ENCODE measurements around the gene TIGD3. TPM values are rescaled to one million over a fixed set of nuclear protein-coding genes. Genes with fewer than 3 reads are reported as not detected.
A peak's percentile ranks its signal among the peaks of the same experiment; 100 is the strongest.

Gene TIGD3
- total RNA-seq, 2 donors from 2014 or later, result 0.22 TPM; not detected in 1

GRCh38 chr11:65379698-65380459 lies 25.3 kb downstream of the TIGD3 start:
- no peak for DNase-seq (ENCODE audit: low spot score)
- Histone ChIP-seq H3K4me3 (no peak overlapping the region), H3K4me1 (peaks cover 0 to 45% of the 10 kb centered on the region in 2 donors), H3K27me3 (no peaks in the 10 kb centered on the region), H3K9me3 (no peaks in the 10 kb centered on the region), H3K36me3 (no peaks in the 10 kb centered on the region), H3K27ac (peak overlapping the region; percentile 98)
- TF ChIP-seq CTCF (IDR thresholded peaks at IDR 0.05), result no peak

- no peak for DNase-seq (ENCODE audit: low spot score)
- Histone ChIP-seq H3K27me3 (no peaks in the 10 kb centered on the region), H3K27ac (peak overlapping the region; percentile 98), H3K4me1 (peaks cover 0 to 51% of the 10 kb centered on the region in 2 donors), H3K4me3 (no peak overlapping the region), H3K9me3 (no peaks in the 10 kb centered on the region), H3K36me3 (no peaks in the 10 kb centered on the region)
- TF ChIP-seq CTCF (IDR thresholded peaks at IDR 0.05), result no peak
These were observed 26.0 kb downstream of the TIGD3 start for GRCh38 chr11:65380460-65381119.

- TF ChIP-seq CTCF (IDR thresholded peaks at IDR 0.05), result no peak
- H3K4me1 ChIP-seq, result peaks cover 0 to 58% of the 10 kb centered on the region in 2 donors
- peak overlapping the region; percentile 33 to 52 for H3K4me3 ChIP-seq
- no peaks in the 10 kb centered on the region for H3K36me3 ChIP-seq
- H3K9me3 ChIP-seq, result no peaks in the 10 kb centered on the region
- DNase-seq (ENCODE audit: low spot score), result peak; percentile 70
- H3K27me3 ChIP-seq, result no peaks in the 10 kb centered on the region
- peak overlapping the region; percentile 98 for H3K27ac ChIP-seq
These were observed 27.1 kb downstream of the TIGD3 start for GRCh38 chr11:65381716-65382032.

GRCh38 chr11:65382033-65382803 lies 27.7 kb downstream of the TIGD3 start, which contains the start of gene SLC25A45:
Gene SLC25A45 (minus strand): TSS chr11:65382646. CDS start chr11:65381951, 695 bp downstream.
- peaks cover 0 to 52% of the 10 kb centered on the region in 2 donors for H3K4me1 ChIP-seq
- peak; percentile 93 for TF ChIP-seq CTCF (IDR thresholded peaks at IDR 0.05)
- peak; percentile 97 for DNase-seq (ENCODE audit: low spot score)
- H3K36me3 ChIP-seq, result no peaks in the 10 kb centered on the region
- H3K27ac ChIP-seq, result peak within 1 kb of the TSS; percentile 98
- H3K27me3 ChIP-seq, result no peaks in the 10 kb centered on the region
- peak within 1 kb of the TSS; percentile 33 to 52 for H3K4me3 ChIP-seq
- H3K9me3 ChIP-seq, result no peaks in the 10 kb centered on the region

- Histone ChIP-seq H3K4me3 (peak overlapping the region; percentile 33 to 52), H3K36me3 (no peaks in the 10 kb centered on the region), H3K27ac (peak overlapping the region; percentile 98), H3K4me1 (peaks cover 0 to 55% of the 10 kb centered on the region in 2 donors), H3K27me3 (no peaks in the 10 kb centered on the region), H3K9me3 (no peaks in the 10 kb centered on the region)
- no peak for TF ChIP-seq CTCF (IDR thresholded peaks at IDR 0.05)
- no peak for DNase-seq (ENCODE audit: low spot score)
These were observed 28.3 kb downstream of the TIGD3 start for GRCh38 chr11:65382804-65383368.

All from right atrium auricular region (tissue), 2 donors.